ENCODE data around the gene PRDM2. TPM values are rescaled to one million over a fixed set of nuclear protein-coding genes. Genes with fewer than 3 reads are reported as not detected.
"Not testable (repeated sequence)": the region's sequence is repeated elsewhere in the genome, so short reads cannot be mapped to it uniquely, and the experiment has no call there.

The PRDM2 gene
- total RNA-seq, 1 donor from 2014 or later: 88.3 TPM

GRCh38 chr1:13682444-13682843 lies 17.5 kb upstream of the PRDM2 start:
- DNase-seq: no peak
- H3K9me3 Mint-ChIP-seq (ENCODE audit: unreplicated experiment): peaks cover 1% of the 10 kb centered on the region
- H3K27me3 Mint-ChIP-seq (ENCODE audit: unreplicated experiment): no peaks in the 10 kb centered on the region
- H3K4me3 Mint-ChIP-seq (ENCODE audit: unreplicated experiment): no peak overlapping the region
- no peak overlapping the region for H3K27ac Mint-ChIP-seq (ENCODE audit: unreplicated experiment)
- no peaks in the 10 kb centered on the region for H3K36me3 Mint-ChIP-seq (ENCODE audit: unreplicated experiment)
- H3K4me1 Mint-ChIP-seq (ENCODE audit: low read depth, unreplicated experiment): no peaks in the 10 kb centered on the region
- TF ChIP-seq CTCF (IDR thresholded peaks at IDR 0.05; ENCODE audit: partially characterized antibody, unreplicated experiment): no peak

- no peak for DNase-seq
- TF ChIP-seq CTCF (IDR thresholded peaks at IDR 0.05; ENCODE audit: partially characterized antibody, unreplicated experiment): no peak
- Mint-ChIP-seq H3K4me3 (ENCODE audit: unreplicated experiment) (no peak overlapping the region), H3K27me3 (ENCODE audit: unreplicated experiment) (no peaks in the 10 kb centered on the region), H3K9me3 (ENCODE audit: unreplicated experiment) (peaks cover 1% of the 10 kb centered on the region), H3K4me1 (ENCODE audit: low read depth, unreplicated experiment) (no peaks in the 10 kb centered on the region), H3K27ac (ENCODE audit: unreplicated experiment) (no peak overlapping the region), H3K36me3 (ENCODE audit: unreplicated experiment) (no peaks in the 10 kb centered on the region)
Observed at GRCh38 chr1:13683206-13683605, 16.8 kb upstream of the PRDM2 start.

GRCh38 chr1:13687151-13687715 lies 12.8 kb upstream of the PRDM2 start:
- H3K4me1 Mint-ChIP-seq (ENCODE audit: low read depth, unreplicated experiment): no peaks in the 10 kb centered on the region
- no peak for DNase-seq
- H3K27ac Mint-ChIP-seq (ENCODE audit: unreplicated experiment): no peak overlapping the region
- TF ChIP-seq CTCF (IDR thresholded peaks at IDR 0.05; ENCODE audit: partially characterized antibody, unreplicated experiment): no peak
- H3K27me3 Mint-ChIP-seq (ENCODE audit: unreplicated experiment): peaks cover 1% of the 10 kb centered on the region
- no peaks in the 10 kb centered on the region for H3K9me3 Mint-ChIP-seq (ENCODE audit: unreplicated experiment)
- no peak overlapping the region for H3K4me3 Mint-ChIP-seq (ENCODE audit: unreplicated experiment)
- no peaks in the 10 kb centered on the region for H3K36me3 Mint-ChIP-seq (ENCODE audit: unreplicated experiment)

DNA sequence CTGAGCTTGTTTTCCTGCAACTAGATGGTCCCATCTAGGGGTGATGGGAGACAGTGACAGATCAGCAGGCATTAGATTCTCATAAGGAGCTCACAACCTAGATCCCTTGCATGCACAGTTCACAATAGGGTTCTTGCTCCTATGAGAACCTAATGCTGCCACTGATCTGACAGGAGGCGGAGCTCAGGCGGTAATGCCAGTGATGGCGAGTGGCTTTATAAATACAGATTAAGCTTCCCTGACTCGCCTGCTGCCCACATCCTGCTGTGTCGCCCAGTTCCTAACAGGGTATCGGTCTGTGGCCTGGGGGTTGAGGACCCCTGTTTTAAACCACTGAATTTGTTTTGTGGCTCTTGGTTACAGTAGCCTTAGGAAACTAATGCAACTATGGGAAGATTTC lies 6.9 kb upstream of the PRDM2 start:
- H3K36me3 Mint-ChIP-seq (ENCODE audit: unreplicated experiment); H3K4me3 Mint-ChIP-seq (ENCODE audit: unreplicated experiment); H3K27ac Mint-ChIP-seq (ENCODE audit: unreplicated experiment); H3K9me3 Mint-ChIP-seq (ENCODE audit: unreplicated experiment); H3K4me1 Mint-ChIP-seq (ENCODE audit: low read depth, unreplicated experiment); DNase-seq; H3K27me3 Mint-ChIP-seq (ENCODE audit: unreplicated experiment): not testable (repeated sequence)

DNA sequence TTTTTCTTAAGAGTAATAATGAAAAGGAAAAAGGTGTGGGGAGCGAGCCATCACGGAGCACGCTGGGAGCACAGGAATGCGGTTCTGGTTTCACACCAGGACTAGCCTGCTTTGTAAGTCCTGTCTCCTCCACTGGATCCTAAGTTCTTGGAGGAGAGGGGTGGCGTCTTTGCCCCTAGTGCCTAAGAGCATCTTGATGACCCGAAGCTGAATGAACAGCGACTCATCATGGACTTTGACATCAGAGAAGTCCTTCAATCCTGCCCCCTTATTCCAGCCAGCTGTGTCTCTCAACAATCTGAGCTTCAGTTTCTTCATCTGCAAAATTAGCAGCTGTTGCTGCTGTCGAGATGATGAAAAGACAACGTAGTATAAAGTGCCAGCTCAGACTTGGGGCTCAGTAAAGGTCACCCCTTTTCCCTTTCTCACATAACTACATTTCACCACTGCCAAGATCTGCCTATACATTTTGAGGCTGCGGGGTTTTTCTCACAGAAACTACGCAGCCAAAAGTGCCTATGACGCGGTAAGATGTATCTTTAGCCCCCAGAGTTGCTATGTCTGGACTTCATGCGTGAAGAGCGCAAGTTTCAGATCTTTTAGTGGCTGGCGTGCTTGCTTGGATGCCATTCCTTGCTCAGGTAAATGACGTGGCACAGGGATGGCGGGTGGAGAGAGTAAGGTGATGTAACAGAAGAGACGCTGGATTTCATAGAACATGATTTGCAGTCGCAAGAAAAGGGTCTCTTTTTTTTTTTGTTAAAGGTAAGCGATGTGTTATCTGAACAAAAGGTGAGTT lies 4.9 kb upstream of the PRDM2 start:
- H3K27me3 Mint-ChIP-seq (ENCODE audit: unreplicated experiment): peaks cover 7% of the 10 kb centered on the region
- peaks cover 11% of the 10 kb centered on the region for H3K36me3 Mint-ChIP-seq (ENCODE audit: unreplicated experiment)
- peaks cover 3% of the 10 kb centered on the region for H3K4me1 Mint-ChIP-seq (ENCODE audit: low read depth, unreplicated experiment)
- H3K27ac Mint-ChIP-seq (ENCODE audit: unreplicated experiment): no peak overlapping the region
- TF ChIP-seq CTCF (IDR thresholded peaks at IDR 0.05; ENCODE audit: partially characterized antibody, unreplicated experiment): no peak
- no peak overlapping the region for H3K4me3 Mint-ChIP-seq (ENCODE audit: unreplicated experiment)
- peaks cover 3% of the 10 kb centered on the region for H3K9me3 Mint-ChIP-seq (ENCODE audit: unreplicated experiment)
- no peak for DNase-seq

All from glutamatergic neuron (in vitro differentiated cells).